Right lobe of liver (tissue), 6 donors: Measurements from ENCODE around the gene KLHDC7B. TPM values are rescaled to one million over a fixed set of nuclear protein-coding genes. Genes with fewer than 3 reads are reported as not detected.

ENCODE experiments used
- ATAC-seq, 4 donors: fragments of 200-7000 bp; cut with Tn5 transposase; one replicate each; pipeline ENCODE4 v1.9.1; 2020; ENCODE audit warnings: mild to moderate bottlenecking in 4 of 4, moderate library complexity in 4 of 4
- DNase-seq, 3 donors: peaks; one replicate each; pipeline ENCODE4 v3.0.0-alpha.2; 2020
- H3K27ac ChIP-seq, 3 donors: fragments of 200-600 bp; one replicate each; pipeline ENCODE4 v1.8.0; 2022
- H3K27me3 ChIP-seq, 2 donors: fragments of 200-600 bp; one replicate each; pipeline ENCODE4 v1.8.0; 2022
- H3K36me3 ChIP-seq, 4 donors: fragments of 200-600 bp; sonication (generic) in 1 of 4; one replicate each; pipeline versions ENCODE4 v1.5.1 to v1.8.0; 2017 to 2022; ENCODE audit warnings: control low read depth in 1 of 4
- H3K4me1 ChIP-seq, 4 donors: fragments of 200-600 bp; sonication (generic) in 1 of 4; one replicate each; pipeline versions ENCODE4 v1.5.1 to v1.8.0; 2017 to 2022; ENCODE audit warnings: control low read depth in 1 of 4
- H3K4me3 ChIP-seq, 3 donors: fragments of 200-600 bp; one replicate each; pipeline ENCODE4 v1.8.0; 2022
- H3K9me3 ChIP-seq, 4 donors: fragments of 200-600 bp; sonication (generic) in 1 of 4; one replicate each; pipeline versions ENCODE4 v1.5.1 to v1.8.0; 2017 to 2022; ENCODE audit warnings: control low read depth in 1 of 4
- POLR2A ChIP-seq: fragments of 450-650 bp; IDR thresholded peaks from one replicate; pipeline ENCODE4 v1.6.1; 2017; ENCODE audit warnings: antibody characterized with exemption, mild to moderate bottlenecking
- WGBS: methylation state at CpG from one replicate; pipeline ENCODE4 v1.1.6; 2018; ENCODE audit warnings: low coverage, low lambda C conversion rate; ENCODE audit not compliant: insufficient coverage; ENCODE audit errors: missing lambda C conversion rate; 5-methylcytosine and 5-hydroxymethylcytosine counted together
- intact Hi-C, 2 donors: fragments of 100-400 bp; cut with DNase I; formaldehyde crosslinking; loops; one replicate each; pipeline versions ENCODE4 v1.11.2 to v1.14.1; 2022
- total RNA-seq, 6 experiments: library from RNA; depleted of rRNA in 2 of 6; stranded (reverse); fragments of >200 nt in 2 of 6; fragmentation: NEBNext Ultra II Directional in 3 of 6; extraction: Animal tissue kit (Norgen Biotek cat#: 25700) in 3 of 6; gene quantifications; one replicate each; pipeline versions ENCODE4 v1.1.0 to v1.2.4, GENCODE V29; 2016 to 2023
- TF ChIP-seq, protein P1 (sequence below), 4 donors: fragments of 200-600 bp in 3 of 4; fragments of 450-650 bp in 1 of 4; IDR thresholded peaks; one replicate each; pipeline versions ENCODE4 v1.5.1 to v1.8.0; 2016 to 2022; ENCODE audit warnings: antibody characterized with exemption in 4 of 4, mild to moderate bottlenecking in 2 of 4
- donor health status: DM: no; HTN: yes; CAD: no.
- donor health status: DM: no; HTN: no; CAD: no.
- donor health status: DM: no; HTN: no; CAD: no.
- donor health status: DM: no; HTN: yes; CAD: no.
- donor health status: DM: no; HTN: yes; CAD: no.

Gene KLHDC7B
- total RNA-seq, 6 experiments from 2014 or later: 0.07 to 1.4 (median 0.62) TPM; not detected in 2

DNA sequence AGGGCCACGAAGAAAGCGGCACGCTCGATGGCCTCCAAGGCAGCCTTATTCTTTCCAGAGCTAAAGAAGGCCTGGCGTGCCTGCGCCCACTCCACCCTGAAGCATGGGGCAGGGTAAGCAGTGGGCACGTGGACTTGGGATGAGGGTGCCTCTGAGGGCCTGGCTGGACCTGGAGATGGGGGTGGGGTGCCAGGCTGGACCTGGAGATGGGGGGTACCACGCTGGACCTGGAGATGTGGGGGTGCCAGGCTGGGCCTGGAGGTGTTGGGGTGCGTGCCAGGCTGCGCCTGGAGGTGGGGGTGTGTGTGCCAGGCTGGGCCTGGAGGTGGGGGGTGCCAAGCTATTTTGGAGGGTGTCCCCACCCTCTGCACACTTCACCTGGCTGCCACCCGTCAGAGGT, 27.3 kb downstream of the KLHDC7B start:
- TF ChIP-seq POLR2A: no peak
- TF ChIP-seq, protein P1, sequence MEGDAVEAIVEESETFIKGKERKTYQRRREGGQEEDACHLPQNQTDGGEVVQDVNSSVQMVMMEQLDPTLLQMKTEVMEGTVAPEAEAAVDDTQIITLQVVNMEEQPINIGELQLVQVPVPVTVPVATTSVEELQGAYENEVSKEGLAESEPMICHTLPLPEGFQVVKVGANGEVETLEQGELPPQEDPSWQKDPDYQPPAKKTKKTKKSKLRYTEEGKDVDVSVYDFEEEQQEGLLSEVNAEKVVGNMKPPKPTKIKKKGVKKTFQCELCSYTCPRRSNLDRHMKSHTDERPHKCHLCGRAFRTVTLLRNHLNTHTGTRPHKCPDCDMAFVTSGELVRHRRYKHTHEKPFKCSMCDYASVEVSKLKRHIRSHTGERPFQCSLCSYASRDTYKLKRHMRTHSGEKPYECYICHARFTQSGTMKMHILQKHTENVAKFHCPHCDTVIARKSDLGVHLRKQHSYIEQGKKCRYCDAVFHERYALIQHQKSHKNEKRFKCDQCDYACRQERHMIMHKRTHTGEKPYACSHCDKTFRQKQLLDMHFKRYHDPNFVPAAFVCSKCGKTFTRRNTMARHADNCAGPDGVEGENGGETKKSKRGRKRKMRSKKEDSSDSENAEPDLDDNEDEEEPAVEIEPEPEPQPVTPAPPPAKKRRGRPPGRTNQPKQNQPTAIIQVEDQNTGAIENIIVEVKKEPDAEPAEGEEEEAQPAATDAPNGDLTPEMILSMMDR (IDR thresholded peaks at IDR 0.05): no peak
- intact Hi-C loops: no loop called here
- Histone ChIP-seq H3K36me3 (peaks cover 0 to 11% (median 2%) of the 10 kb centered on the region in 4 donors), H3K4me3 (no peak overlapping the region), H3K27me3 (no peaks in the 10 kb centered on the region), H3K9me3 (no peaks in the 10 kb centered on the region), H3K4me1 (peaks cover 0 to 30% (median 15%) of the 10 kb centered on the region in 4 donors), H3K27ac (no peak overlapping the region)
- DNase-seq: no peak
- no peak for ATAC-seq
- WGBS: 88% methylated on average over 3 of the region's 11 CpGs

DNA sequence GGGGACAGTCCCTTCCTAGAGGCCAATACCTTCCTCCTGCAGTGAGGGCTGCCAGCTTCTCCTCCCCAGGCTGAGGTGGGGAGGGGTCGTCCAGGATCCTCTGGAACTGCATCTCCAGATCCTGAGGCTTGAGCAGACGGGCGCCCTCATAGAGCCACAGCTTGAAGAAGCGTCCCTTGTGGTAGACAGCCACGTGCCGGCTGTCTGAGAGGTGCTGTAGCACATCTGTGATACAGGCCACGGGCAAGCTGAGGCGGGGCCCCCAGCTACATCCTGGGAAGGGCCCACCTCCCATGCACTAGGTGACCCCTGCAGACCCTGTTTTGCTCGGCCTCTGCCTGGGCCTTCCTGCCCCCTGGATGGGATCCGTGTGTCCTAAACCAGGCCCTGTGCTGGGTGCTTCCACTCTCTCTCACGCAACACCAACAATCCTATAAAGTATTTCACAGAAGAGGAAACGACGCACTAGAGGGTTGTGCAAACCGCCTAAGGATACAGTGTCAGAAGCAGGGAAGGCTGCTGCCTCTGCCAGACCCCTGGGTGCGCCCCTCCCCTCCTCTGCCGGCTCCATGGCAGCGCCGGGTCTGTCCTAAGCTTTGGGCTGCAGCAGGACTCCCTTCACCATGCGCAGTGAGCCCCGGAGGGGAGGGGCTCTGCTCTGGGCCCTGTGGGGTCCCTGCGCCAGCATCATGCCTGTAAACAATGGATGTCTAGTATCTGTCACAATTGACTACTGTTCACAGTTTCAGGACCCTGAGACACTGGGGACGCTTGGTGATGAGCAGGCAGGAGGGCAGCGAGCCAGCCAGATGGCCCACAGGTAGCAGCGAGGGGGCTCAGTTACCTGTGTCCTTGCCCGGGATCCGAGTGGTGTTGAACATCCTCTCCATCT, 28.0 kb downstream of the KLHDC7B start:
- intact Hi-C loops: no loop called here
- WGBS: 78% methylated on average over 3 of the region's 26 CpGs

GRCh38 chr22:50574383-50574755, 28.7 kb downstream of the KLHDC7B start:
- Histone ChIP-seq H3K27ac (no peak overlapping the region), H3K4me3 (no peak overlapping the region), H3K36me3 (peaks cover 0 to 11% (median 2%) of the 10 kb centered on the region in 4 donors), H3K9me3 (no peaks in the 10 kb centered on the region), H3K4me1 (peaks cover 0 to 16% (median 7%) of the 10 kb centered on the region in 4 donors), H3K27me3 (no peaks in the 10 kb centered on the region)
- intact Hi-C loops: no loop called here
- no peak for TF ChIP-seq POLR2A
- TF ChIP-seq, protein P1 (IDR thresholded peaks at IDR 0.05): no peak
- WGBS: 86% methylated on average over 7 of the region's 11 CpGs
- DNase-seq: no peak
- ATAC-seq: no peak

More for the DNA sequence above, 28.0 kb downstream of the KLHDC7B start:
- ATAC-seq: no peak
- H3K4me1 ChIP-seq: peaks cover 0 to 23% (median 10%) of the 10 kb centered on the region in 4 donors
- DNase-seq: no peak
- peaks cover 0 to 11% (median 2%) of the 10 kb centered on the region in 4 donors for H3K36me3 ChIP-seq
- H3K27me3 ChIP-seq: no peaks in the 10 kb centered on the region
- no peak overlapping the region for H3K4me3 ChIP-seq
- H3K9me3 ChIP-seq: no peaks in the 10 kb centered on the region
- no peak overlapping the region for H3K27ac ChIP-seq
- TF ChIP-seq, protein P1 (IDR thresholded peaks at IDR 0.05): no peak
- no peak for TF ChIP-seq POLR2A

DNA sequence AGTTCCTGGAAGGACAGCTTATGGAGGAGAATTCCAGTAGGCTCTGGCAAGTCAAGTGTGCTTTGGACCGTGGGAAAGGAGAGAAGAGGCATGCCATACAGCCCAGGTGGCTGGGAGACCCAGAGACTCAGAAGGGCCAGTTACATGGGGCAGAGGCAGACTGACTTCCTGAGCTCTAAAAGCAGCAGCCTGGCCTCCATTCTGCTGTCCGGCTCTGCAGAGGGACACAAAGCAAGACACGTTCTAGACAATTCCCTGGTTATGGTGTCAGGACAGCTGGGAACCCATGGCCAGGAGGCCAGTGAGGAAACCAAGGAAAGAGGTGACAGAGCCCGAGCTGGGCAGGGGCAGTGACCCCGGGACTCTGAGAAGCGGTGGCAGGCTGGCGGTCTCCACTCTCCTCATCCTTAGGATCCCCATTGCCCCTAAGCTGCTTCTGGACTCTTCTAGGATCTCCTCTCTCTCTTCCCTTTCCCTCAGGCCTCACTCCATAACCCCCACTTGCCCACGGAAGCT, 29.8 kb downstream of the KLHDC7B start:
- DNase-seq: no peak
- no peaks in the 10 kb centered on the region for H3K27me3 ChIP-seq
- no peak for ATAC-seq
- TF ChIP-seq, protein P1 (IDR thresholded peaks at IDR 0.05): no peak
- no peak for TF ChIP-seq POLR2A
- H3K4me3 ChIP-seq: no peak overlapping the region
- peaks cover 0 to 5% (median 1%) of the 10 kb centered on the region in 4 donors for H3K4me1 ChIP-seq
- no peak overlapping the region for H3K27ac ChIP-seq
- no peaks in the 10 kb centered on the region for H3K9me3 ChIP-seq
- peaks cover 0 to 11% (median 2%) of the 10 kb centered on the region in 4 donors for H3K36me3 ChIP-seq
- intact Hi-C loops: no loop called here
- WGBS: 100% methylated on average over 1 of the region's 8 CpGs
